SK-N-MC (cell line): ENCODE measurements around the gene ZNF574.

ENCODE experiments used
- DNase-seq: peaks from one replicate; pipeline ENCODE4 v3.0.0-alpha.2; 2011; ENCODE audit warnings: low read depth, low spot score
- H3K27ac ChIP-seq: fragments of 200-600 bp; sonication (generic); 2 replicates; pipeline ENCODE4 v1.5.1; 2016; ENCODE audit warnings: mixed run types
- H3K36me3 ChIP-seq: fragments of 200-600 bp; sonication (generic); 2 replicates; pipeline ENCODE4 v1.6.1; 2017; ENCODE audit warnings: antibody characterized with exemption, low read length, mixed read lengths; ENCODE audit not compliant: insufficient read depth
- H3K4me3 ChIP-seq: fragments of 200-600 bp; sonication (generic); 2 replicates; pipeline ENCODE4 v1.5.1; 2016
- H3K9ac ChIP-seq: fragments of 200-600 bp; sonication (generic); 2 replicates; pipeline ENCODE4 v1.8.0; 2017; ENCODE audit warnings: mixed run types, mixed read lengths; ENCODE audit not compliant: insufficient read length
- H3K9me3 ChIP-seq: fragments of 200-600 bp; sonication (generic); 2 replicates; pipeline ENCODE4 v1.6.1; 2017; ENCODE audit warnings: low read depth, mild to moderate bottlenecking, antibody characterized with exemption, low read length, moderate library complexity, mixed read lengths
- EZH2 ChIP-seq: fragments of 200-600 bp; sonication (generic); IDR thresholded peaks from one replicate; pipeline ENCODE4 v1.6.1; 2017; ENCODE audit warnings: antibody characterized with exemption
- FOXP2 ChIP-seq: optimal IDR thresholded peaks from 2 replicates; pipeline ENCODE3; 2011; ENCODE audit warnings: mild to moderate bottlenecking, moderate library complexity; ENCODE audit not compliant: insufficient read depth; ENCODE audit errors: extremely low read length, control extremely low read depth
- POLR2AphosphoS5 ChIP-seq: IDR thresholded peaks from 2 replicates; pipeline ENCODE4 v1.6.1; 2012; ENCODE audit warnings: mild to moderate bottlenecking, low read depth, low read length, borderline replicate concordance

Gene ZNF574

DNA sequence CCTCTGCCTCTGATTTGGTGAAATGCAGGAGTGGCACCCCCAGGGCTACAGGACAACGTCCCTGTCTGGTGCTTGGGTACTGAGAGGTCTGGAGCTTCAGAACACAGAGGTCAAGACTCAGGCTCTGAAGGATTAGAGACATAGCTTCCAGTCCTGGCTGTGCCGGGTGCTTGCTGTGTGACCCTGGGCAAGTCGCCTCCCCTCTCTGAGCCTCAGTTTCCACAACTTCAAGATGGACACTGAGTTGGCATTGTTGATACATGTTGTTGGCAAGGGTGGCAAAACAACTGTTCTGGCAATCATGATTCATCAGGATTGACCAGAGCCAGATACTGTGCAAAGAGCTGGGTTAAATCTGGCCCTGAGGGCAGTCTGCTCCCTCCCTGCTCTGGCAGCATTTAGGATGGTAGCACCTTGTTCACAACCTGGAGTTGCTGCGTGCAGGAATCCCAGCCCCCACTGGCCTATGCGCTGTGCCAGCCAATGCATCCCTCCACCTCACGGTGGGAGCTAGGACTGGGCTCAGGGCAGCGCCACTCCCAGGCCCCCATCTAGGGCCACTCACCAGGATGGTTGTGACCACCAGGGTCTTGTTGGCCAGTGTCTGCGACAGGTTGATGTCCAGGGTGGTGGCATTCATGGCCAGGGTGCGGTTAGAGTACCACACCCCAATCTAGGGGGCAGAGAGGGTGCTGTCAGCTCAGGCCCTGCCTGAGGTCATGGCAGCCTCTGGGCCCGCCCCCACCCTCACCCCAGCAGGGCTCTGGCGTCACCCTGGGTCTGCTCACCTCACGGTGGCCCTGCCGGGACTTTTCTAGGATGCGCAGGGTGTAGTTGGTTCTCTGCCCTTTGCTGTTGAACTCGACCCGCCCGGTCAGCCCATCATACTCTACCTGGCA, 22.7 kb upstream of the ZNF574 start:
- TF ChIP-seq FOXP2 (no peak), EZH2 (no peak), POLR2AphosphoS5 (no peak)
- H3K9ac ChIP-seq, result no peak overlapping the region
- H3K4me3 ChIP-seq, result no peak overlapping the region
- H3K36me3 ChIP-seq, result no peaks in the 10 kb centered on the region
- no peak for DNase-seq
- H3K9me3 ChIP-seq, result no peaks in the 10 kb centered on the region
- H3K27ac ChIP-seq, result no peak overlapping the region

DNA sequence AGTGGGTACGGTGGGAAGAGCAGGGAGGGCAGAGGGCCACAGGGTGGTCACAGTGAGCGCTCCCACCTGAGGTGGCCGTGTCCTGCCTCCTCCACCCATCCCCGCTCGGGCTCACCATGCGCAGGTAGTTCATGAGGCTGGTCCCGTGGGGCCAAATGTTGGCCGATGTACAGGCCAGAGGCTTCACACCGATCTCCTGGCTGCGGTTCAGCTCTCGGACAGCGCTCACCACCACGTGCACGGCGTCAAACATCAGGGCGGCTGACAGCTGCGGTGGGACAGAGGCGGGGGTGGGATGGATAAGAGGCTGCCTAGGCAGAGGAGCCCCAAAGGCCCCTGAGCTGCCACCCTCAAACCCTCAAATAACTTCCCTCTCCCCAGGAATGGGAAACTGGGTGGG, 21.8 kb upstream of the ZNF574 start:
- no peaks in the 10 kb centered on the region for H3K36me3 ChIP-seq

GRCh38 chr19:42057846-42058245, 18.1 kb upstream of the ZNF574 start:
- H3K36me3 ChIP-seq, result no peaks in the 10 kb centered on the region
- TF ChIP-seq FOXP2 (no peak), EZH2 (no peak), POLR2AphosphoS5 (no peak)
- no peak overlapping the region for H3K4me3 ChIP-seq
- H3K9ac ChIP-seq, result no peak overlapping the region
- no peak overlapping the region for H3K27ac ChIP-seq
- no peak for DNase-seq
- H3K9me3 ChIP-seq, result no peaks in the 10 kb centered on the region

More for the DNA sequence above, 21.8 kb upstream of the ZNF574 start:
- no peak for DNase-seq
- Histone ChIP-seq H3K27ac (no peak overlapping the region), H3K4me3 (no peak overlapping the region), H3K9me3 (no peaks in the 10 kb centered on the region), H3K9ac (no peak overlapping the region)
- TF ChIP-seq POLR2AphosphoS5 (no peak), FOXP2 (no peak), EZH2 (no peak)

GRCh38 chr19:42059196-42059595, 16.8 kb upstream of the ZNF574 start:
- Histone ChIP-seq H3K36me3 (no peaks in the 10 kb centered on the region), H3K27ac (no peak overlapping the region), H3K9ac (no peak overlapping the region), H3K4me3 (no peak overlapping the region), H3K9me3 (no peaks in the 10 kb centered on the region)
- DNase-seq, result no peak
- TF ChIP-seq FOXP2, result no peak
- TF ChIP-seq POLR2AphosphoS5, result no peak
- no peak for TF ChIP-seq EZH2

- H3K27ac ChIP-seq, result no peak overlapping the region
- H3K4me3 ChIP-seq, result no peak overlapping the region
- no peak overlapping the region for H3K9ac ChIP-seq
- DNase-seq, result no peak
- TF ChIP-seq FOXP2 (no peak), POLR2AphosphoS5 (no peak), EZH2 (no peak)
- no peaks in the 10 kb centered on the region for H3K36me3 ChIP-seq
- no peaks in the 10 kb centered on the region for H3K9me3 ChIP-seq
These were observed 15.8 kb upstream of the ZNF574 start for GRCh38 chr19:42060117-42060516.

DNA sequence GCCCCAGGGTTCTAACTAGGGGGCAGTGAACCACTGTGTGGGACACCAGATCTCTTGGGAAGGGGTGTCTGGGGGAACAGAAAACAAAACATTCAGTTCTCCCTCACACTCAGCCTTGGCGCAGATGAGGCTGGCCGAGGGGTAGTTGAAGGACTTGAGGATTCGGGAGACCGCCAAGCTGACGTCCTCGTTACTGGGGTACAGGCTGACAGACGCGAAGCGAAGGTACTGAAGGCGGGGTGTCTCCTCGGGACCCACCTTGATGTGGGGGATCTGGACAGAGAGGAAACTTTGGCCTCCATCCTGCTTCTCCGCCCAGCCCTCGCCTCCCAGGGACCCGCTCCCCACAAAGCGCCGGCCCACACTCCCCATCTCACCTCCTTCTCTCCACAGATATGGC, 13.6 kb upstream of the ZNF574 start:
- H3K9ac ChIP-seq, result no peak overlapping the region
- H3K36me3 ChIP-seq, result no peaks in the 10 kb centered on the region
- H3K4me3 ChIP-seq, result no peak overlapping the region
- no peak for DNase-seq
- no peak overlapping the region for H3K27ac ChIP-seq
- H3K9me3 ChIP-seq, result no peaks in the 10 kb centered on the region
- TF ChIP-seq POLR2AphosphoS5, result no peak
- TF ChIP-seq FOXP2, result no peak
- no peak for TF ChIP-seq EZH2

DNA sequence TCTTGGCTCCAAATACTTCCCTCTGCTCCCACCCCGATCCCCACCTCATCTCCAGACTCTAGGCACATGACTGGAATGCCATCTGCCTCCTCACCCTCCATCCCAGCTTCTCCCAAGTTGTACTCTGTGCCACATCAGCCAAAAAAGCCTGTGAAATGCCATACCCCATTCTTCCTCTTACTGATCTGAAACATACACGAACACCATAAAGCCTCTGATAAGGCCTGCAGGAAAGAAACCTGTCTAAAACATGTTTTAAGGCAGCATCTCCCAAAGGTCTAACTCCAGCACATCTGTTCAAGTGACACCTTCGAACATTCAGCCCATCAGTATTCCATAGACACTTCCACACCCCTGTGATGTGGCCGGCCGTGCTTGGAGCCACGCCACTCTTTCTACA, 11.5 kb upstream of the ZNF574 start:
- Histone ChIP-seq H3K36me3 (no peaks in the 10 kb centered on the region), H3K9ac (no peak overlapping the region), H3K27ac (no peak overlapping the region), H3K9me3 (no peaks in the 10 kb centered on the region), H3K4me3 (no peak overlapping the region)
- no peak for DNase-seq
- TF ChIP-seq FOXP2 (no peak), POLR2AphosphoS5 (no peak), EZH2 (no peak)

DNA sequence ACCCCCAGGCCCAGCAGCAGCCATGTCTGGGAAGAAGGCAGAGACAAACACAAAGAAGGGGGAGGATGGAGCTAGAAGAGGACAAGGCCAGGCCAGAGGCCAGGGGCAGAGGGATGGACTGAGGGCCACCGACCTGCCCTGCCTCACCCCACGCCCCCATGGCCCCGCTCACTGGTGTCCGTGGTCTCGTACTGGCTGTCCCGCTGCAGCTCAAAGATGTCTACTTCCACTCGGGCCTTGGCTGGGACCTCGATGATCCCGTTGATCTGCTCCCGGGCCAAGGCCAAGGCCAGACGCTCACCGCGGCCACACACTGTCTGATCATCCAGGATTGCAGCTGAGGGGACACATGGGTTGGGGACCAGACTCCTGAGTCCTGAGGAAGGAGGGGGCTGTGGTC, 10.9 kb upstream of the ZNF574 start:
- no peak overlapping the region for H3K9ac ChIP-seq
- TF ChIP-seq POLR2AphosphoS5 (no peak), EZH2 (no peak), FOXP2 (no peak)
- DNase-seq, result no peak

GRCh38 chr19:42065511-42065910, 10.5 kb upstream of the ZNF574 start:
- no peak for DNase-seq
- Histone ChIP-seq H3K9ac (no peak overlapping the region), H3K4me3 (no peak overlapping the region), H3K9me3 (no peaks in the 10 kb centered on the region), H3K27ac (no peak overlapping the region), H3K36me3 (no peaks in the 10 kb centered on the region)
- TF ChIP-seq FOXP2 (no peak), POLR2AphosphoS5 (no peak), EZH2 (no peak)

More for the DNA sequence above, 10.9 kb upstream of the ZNF574 start:
- no peaks in the 10 kb centered on the region for H3K36me3 ChIP-seq
- no peaks in the 10 kb centered on the region for H3K9me3 ChIP-seq
- no peak overlapping the region for H3K27ac ChIP-seq
- no peak overlapping the region for H3K4me3 ChIP-seq
